ENCODE measurements around the gene PTPN11. TPM values are rescaled to one million over a fixed set of nuclear protein-coding genes. Genes with fewer than 3 reads are reported as not detected.

The PTPN11 gene
- polyA plus RNA-seq, 2 of the 4 experiments (the other 2 are of a cell fraction): 78.6 to 194 TPM

- TF ChIP-seq, protein P1, sequence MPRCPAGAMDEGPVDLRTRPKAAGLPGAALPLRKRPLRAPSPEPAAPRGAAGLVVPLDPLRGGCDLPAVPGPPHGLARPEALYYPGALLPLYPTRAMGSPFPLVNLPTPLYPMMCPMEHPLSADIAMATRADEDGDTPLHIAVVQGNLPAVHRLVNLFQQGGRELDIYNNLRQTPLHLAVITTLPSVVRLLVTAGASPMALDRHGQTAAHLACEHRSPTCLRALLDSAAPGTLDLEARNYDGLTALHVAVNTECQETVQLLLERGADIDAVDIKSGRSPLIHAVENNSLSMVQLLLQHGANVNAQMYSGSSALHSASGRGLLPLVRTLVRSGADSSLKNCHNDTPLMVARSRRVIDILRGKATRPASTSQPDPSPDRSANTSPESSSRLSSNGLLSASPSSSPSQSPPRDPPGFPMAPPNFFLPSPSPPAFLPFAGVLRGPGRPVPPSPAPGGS (IDR thresholded peaks at IDR 0.05): no peak
- no peak for TF ChIP-seq CBX2 (IDR thresholded peaks at IDR 0.05; ENCODE audit: borderline replicate concordance, low read depth)
- TF ChIP-seq FOSB (CRISPR knock-in tag; IDR thresholded peaks at IDR 0.05): no peak
- no peak for TF ChIP-seq NFE2L2 (conservative IDR thresholded peaks at IDR 0.05; ENCODE audit: low read length)
- no peak for TF ChIP-seq ZSCAN20 (CRISPR knock-in tag; IDR thresholded peaks at IDR 0.05)
- no peak for TF ChIP-seq SREBF2 (IDR thresholded peaks at IDR 0.05)
- no peak for TF ChIP-seq RAD21 (conservative IDR thresholded peaks at IDR 0.05 in 1 of 2, IDR thresholded peaks at IDR 0.05 in 1 of 2)
- TF ChIP-seq, protein P2, sequence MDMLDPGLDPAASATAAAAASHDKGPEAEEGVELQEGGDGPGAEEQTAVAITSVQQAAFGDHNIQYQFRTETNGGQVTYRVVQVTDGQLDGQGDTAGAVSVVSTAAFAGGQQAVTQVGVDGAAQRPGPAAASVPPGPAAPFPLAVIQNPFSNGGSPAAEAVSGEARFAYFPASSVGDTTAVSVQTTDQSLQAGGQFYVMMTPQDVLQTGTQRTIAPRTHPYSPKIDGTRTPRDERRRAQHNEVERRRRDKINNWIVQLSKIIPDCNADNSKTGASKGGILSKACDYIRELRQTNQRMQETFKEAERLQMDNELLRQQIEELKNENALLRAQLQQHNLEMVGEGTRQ (IDR thresholded peaks at IDR 0.05): 0 out of 2 replicates have a peak, but pooled peaks have one; percentile 12
- TF ChIP-seq NR3C1 (IDR thresholded peaks at IDR 0.05): no peak
- no peak for TF ChIP-seq HOXB5 (CRISPR knock-in tag; IDR thresholded peaks at IDR 0.05)
- no peak for TF ChIP-seq MAFK (IDR thresholded peaks at IDR 0.05; ENCODE audit: partially characterized antibody)
- no peak for TF ChIP-seq RNF2 (IDR thresholded peaks at IDR 0.05; ENCODE audit: borderline replicate concordance, low read depth)
- no peak for TF ChIP-seq ZFP36 (IDR thresholded peaks at IDR 0.05; ENCODE audit: borderline replicate concordance, partially characterized antibody)
- no peak for TF ChIP-seq EHMT2 (IDR thresholded peaks at IDR 0.05; ENCODE audit: low read depth)
- TF ChIP-seq GATA3 (IDR thresholded peaks at IDR 0.05; ENCODE audit: borderline replicate concordance): no peak
- no peak for TF ChIP-seq ESRRA (IDR thresholded peaks at IDR 0.05; ENCODE audit: borderline replicate concordance, low read length)
- no peak for TF ChIP-seq RFX5 (IDR thresholded peaks at IDR 0.05)
- no peak for TF ChIP-seq POLR2A (IDR thresholded peaks at IDR 0.05; ENCODE audit: low read length)
- TF ChIP-seq ZNF302 (CRISPR knock-in tag; IDR thresholded peaks at IDR 0.05): no peak
- no peak for TF ChIP-seq HEYL (CRISPR knock-in tag; IDR thresholded peaks at IDR 0.05)
- TF ChIP-seq HOXB13 (CRISPR knock-in tag; IDR thresholded peaks at IDR 0.05; ENCODE audit: low read depth): no peak
- peak; percentile 92 for TF ChIP-seq KDM1A (IDR thresholded peaks at IDR 0.05; ENCODE audit: low read depth)
- TF ChIP-seq, protein P3, sequence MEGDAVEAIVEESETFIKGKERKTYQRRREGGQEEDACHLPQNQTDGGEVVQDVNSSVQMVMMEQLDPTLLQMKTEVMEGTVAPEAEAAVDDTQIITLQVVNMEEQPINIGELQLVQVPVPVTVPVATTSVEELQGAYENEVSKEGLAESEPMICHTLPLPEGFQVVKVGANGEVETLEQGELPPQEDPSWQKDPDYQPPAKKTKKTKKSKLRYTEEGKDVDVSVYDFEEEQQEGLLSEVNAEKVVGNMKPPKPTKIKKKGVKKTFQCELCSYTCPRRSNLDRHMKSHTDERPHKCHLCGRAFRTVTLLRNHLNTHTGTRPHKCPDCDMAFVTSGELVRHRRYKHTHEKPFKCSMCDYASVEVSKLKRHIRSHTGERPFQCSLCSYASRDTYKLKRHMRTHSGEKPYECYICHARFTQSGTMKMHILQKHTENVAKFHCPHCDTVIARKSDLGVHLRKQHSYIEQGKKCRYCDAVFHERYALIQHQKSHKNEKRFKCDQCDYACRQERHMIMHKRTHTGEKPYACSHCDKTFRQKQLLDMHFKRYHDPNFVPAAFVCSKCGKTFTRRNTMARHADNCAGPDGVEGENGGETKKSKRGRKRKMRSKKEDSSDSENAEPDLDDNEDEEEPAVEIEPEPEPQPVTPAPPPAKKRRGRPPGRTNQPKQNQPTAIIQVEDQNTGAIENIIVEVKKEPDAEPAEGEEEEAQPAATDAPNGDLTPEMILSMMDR (IDR thresholded peaks at IDR 0.05): peak; percentile 42; the same call in 2 of the 3 replicates
- TF ChIP-seq EP300 (IDR thresholded peaks at IDR 0.05): no peak
- no peak for TF ChIP-seq KDM5A (IDR thresholded peaks at IDR 0.05)
- no peak for TF ChIP-seq FOXS1 (CRISPR knock-in tag; IDR thresholded peaks at IDR 0.05)
- TF ChIP-seq, protein P4, sequence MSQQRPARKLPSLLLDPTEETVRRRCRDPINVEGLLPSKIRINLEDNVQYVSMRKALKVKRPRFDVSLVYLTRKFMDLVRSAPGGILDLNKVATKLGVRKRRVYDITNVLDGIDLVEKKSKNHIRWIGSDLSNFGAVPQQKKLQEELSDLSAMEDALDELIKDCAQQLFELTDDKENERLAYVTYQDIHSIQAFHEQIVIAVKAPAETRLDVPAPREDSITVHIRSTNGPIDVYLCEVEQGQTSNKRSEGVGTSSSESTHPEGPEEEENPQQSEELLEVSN (IDR thresholded peaks at IDR 0.05; ENCODE audit: borderline replicate concordance, low read depth): no peak
These were observed 768 bp downstream of the PTPN11 start (continued) for GRCh38 chr12:112419297-112420133.
